ENCODE data around the gene CARD19.

DNA sequence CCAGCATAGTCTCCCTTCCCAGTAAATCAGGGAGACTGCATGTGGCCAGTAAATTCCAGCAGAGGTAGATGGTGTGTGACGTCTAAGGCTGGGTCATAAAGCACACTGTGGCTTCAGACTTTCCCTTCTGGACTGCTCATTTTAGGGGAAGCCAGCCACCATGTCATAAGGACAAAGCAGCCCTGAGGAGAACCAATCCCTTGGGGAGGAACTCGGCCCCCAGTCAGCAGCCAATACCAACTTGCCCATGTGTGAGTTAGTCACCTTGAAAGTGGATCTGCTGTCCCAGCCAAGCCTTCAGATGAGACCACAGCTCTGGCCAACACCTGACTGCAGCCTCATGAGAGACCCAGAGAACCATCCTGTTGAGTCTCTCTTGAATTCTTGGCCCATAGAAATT, 52.7 kb downstream of the CARD19 start:
- no peak for TF ChIP-seq POLR2A (IDR thresholded peaks at IDR 0.05)
- TF ChIP-seq, protein P1, sequence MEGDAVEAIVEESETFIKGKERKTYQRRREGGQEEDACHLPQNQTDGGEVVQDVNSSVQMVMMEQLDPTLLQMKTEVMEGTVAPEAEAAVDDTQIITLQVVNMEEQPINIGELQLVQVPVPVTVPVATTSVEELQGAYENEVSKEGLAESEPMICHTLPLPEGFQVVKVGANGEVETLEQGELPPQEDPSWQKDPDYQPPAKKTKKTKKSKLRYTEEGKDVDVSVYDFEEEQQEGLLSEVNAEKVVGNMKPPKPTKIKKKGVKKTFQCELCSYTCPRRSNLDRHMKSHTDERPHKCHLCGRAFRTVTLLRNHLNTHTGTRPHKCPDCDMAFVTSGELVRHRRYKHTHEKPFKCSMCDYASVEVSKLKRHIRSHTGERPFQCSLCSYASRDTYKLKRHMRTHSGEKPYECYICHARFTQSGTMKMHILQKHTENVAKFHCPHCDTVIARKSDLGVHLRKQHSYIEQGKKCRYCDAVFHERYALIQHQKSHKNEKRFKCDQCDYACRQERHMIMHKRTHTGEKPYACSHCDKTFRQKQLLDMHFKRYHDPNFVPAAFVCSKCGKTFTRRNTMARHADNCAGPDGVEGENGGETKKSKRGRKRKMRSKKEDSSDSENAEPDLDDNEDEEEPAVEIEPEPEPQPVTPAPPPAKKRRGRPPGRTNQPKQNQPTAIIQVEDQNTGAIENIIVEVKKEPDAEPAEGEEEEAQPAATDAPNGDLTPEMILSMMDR (IDR thresholded peaks at IDR 0.05) = no peak

All from heart left ventricle (tissue), 13 donors.